PFSK-1 (cell line): Measurements from ENCODE around the gene DHX35.

Experiments
- FOXP2 ChIP-seq: optimal IDR thresholded peaks from 2 replicates; pipeline ENCODE3; 2011; ENCODE audit warnings: borderline replicate concordance, control low read depth, inconsistent platforms; ENCODE audit not compliant: insufficient read depth; ENCODE audit errors: extremely low read length, extremely low read depth
- POLR2AphosphoS5 ChIP-seq: IDR thresholded peaks from 2 replicates; pipeline ENCODE4 v1.6.1; 2012; ENCODE audit warnings: low read depth, mild to moderate bottlenecking, control low read depth, low read length, moderate library complexity
- REST ChIP-seq, 2 experiments: IDR thresholded peaks; 2 replicates each; pipeline versions ENCODE4 v1.6.1 to v1.8.0; 2011 to 2012; ENCODE audit warnings: low read depth in 2 of 2, low read length in 2 of 2, control low read depth in 1 of 2, inconsistent platforms in 1 of 2, mild to moderate bottlenecking in 1 of 2, moderate library complexity in 1 of 2; ENCODE audit not compliant: insufficient read depth in 1 of 2
- SIN3A ChIP-seq: IDR thresholded peaks from 2 replicates; pipeline ENCODE4 v1.6.1; 2012; ENCODE audit warnings: mild to moderate bottlenecking, low read length, moderate library complexity, borderline replicate concordance; ENCODE audit not compliant: insufficient read depth
- TAF1 ChIP-seq: IDR thresholded peaks from 2 replicates; pipeline ENCODE4 v1.6.1; 2012; ENCODE audit warnings: low read length, control low read depth, borderline replicate concordance; ENCODE audit not compliant: insufficient read depth

Gene DHX35

GRCh38 chr20:39016041-39016440, 53.9 kb downstream of the DHX35 start:
- TF ChIP-seq POLR2AphosphoS5: no peak

GRCh38 chr20:39016506-39016905, 54.4 kb downstream of the DHX35 start:
- no peak for TF ChIP-seq POLR2AphosphoS5
- TF ChIP-seq TAF1: no peak
- TF ChIP-seq REST (IDR thresholded peaks at IDR 0.05; ENCODE audit: insufficient read depth in 1 of 2, low read depth in 2 of 2, low read length in 2 of 2): no peak
- no peak for TF ChIP-seq FOXP2
- TF ChIP-seq SIN3A: no peak

DNA sequence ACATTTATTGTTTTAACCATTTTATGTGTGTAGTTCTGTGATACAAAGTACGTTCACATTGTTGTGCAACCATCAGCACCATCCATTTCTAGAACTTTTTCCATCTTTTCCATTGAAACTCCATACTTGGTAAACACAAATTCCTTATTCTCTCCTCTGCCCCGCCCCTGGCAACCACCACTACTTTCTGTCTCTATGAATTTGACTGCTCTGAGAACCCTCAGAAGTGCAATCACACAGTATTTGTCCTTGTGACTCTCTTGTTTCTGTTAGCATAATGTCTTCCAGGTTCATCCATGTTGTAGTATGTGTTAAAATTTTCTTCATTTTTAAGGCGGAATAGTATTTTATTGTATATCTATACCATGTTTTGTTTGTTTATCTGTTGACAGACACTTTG, 56.9 kb downstream of the DHX35 start:
- TF ChIP-seq POLR2AphosphoS5 (no peak), SIN3A (no peak), FOXP2 (no peak), REST (IDR thresholded peaks at IDR 0.05; ENCODE audit: insufficient read depth in 1 of 2, low read depth in 2 of 2, low read length in 2 of 2) (no peak), TAF1 (no peak)

GRCh38 chr20:39019805-39020325, 57.7 kb downstream of the DHX35 start:
- TF ChIP-seq FOXP2 (no peak), TAF1 (no peak), SIN3A (no peak), REST (IDR thresholded peaks at IDR 0.05; ENCODE audit: insufficient read depth in 1 of 2, low read depth in 2 of 2, low read length in 2 of 2) (no peak), POLR2AphosphoS5 (no peak)

GRCh38 chr20:39021748-39022147, 59.6 kb downstream of the DHX35 start:
- TF ChIP-seq REST (IDR thresholded peaks at IDR 0.05; ENCODE audit: insufficient read depth in 1 of 2, low read depth in 2 of 2, low read length in 2 of 2): no peak
- no peak for TF ChIP-seq FOXP2
- no peak for TF ChIP-seq TAF1
- no peak for TF ChIP-seq SIN3A
- no peak for TF ChIP-seq POLR2AphosphoS5

DNA sequence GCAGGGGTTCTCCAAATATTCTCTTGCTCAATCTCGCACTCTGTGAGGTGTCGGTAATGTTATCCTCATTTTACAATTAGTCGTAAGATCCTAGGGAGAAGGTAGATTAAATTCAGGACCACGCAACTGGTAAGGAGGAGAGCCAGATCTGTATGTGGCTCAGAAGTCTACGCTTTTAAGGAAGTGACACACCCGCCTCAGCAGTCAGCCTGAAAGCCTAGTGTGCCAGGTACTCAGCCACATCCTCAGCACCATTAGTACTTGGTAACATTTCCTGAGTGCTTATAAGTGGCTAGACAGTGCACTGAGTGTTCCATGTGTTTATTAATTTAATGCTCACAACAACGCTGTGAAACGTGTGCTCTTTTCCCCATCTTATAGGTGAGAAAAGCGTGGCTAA, 63.7 kb downstream of the DHX35 start:
- TF ChIP-seq SIN3A: no peak
- TF ChIP-seq REST (IDR thresholded peaks at IDR 0.05; ENCODE audit: insufficient read depth in 1 of 2, low read depth in 2 of 2, low read length in 2 of 2): no peak
- TF ChIP-seq TAF1: no peak
- TF ChIP-seq POLR2AphosphoS5: no peak
- no peak for TF ChIP-seq FOXP2
